Activated T-helper 9 cell treated with anti-CD3 and anti-CD28 coated beads, Interleukin-2, amount 50 U/mL, for 16 hours (primary cell): ENCODE measurements around the gene ZNF628.

Experiments
- DNase-seq: peaks from one replicate; pipeline ENCODE4 v3.0.0-alpha.2; 2020; ENCODE audit warnings: low read depth

Gene ZNF628

DNA sequence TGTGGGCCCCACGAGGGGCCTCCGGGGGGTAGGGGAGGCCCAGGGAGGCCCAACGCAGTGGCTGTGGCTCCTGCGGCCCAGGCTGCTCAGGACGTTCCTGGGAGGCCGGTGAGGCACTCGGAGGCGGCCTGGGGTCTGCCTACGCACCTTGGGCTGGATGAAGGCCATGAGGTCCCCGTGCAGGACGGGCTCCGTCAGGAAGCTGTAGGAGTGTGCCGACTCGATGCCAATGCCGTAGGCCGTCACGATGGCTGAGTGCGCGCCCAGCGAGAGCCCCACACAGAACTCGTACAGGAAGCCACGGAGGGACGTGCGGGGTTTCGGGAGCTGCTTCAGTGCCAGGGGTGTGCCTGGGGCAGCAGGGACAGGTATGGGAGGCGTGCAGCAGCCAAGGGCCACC lies 54.6 kb downstream of the ZNF628 start:
- DNase-seq, result no peak
